Measurements from ENCODE around the gene TRAF7.
A peak's percentile ranks its signal among the peaks of the same experiment; 100 is the strongest.
"Not testable (repeated sequence)": the region's sequence is repeated elsewhere in the genome, so short reads cannot be mapped to it uniquely, and the experiment has no call there.

Gene TRAF7

GRCh38 chr16:2155091-2155950, at the start of gene TRAF7:
TSS of gene TRAF7 (plus strand) at chr16:2155782. CDS start at chr16:2163921, 8,139 bp downstream.
- peak; percentile 100 for DNase-seq (ENCODE audit: low spot score)

- not testable (repeated sequence) for DNase-seq (ENCODE audit: low spot score)
These were observed 49.4 kb upstream of the TRAF7 start for GRCh38 chr16:2106211-2106610.

GRCh38 chr16:2107121-2107790, 48.3 kb upstream of the TRAF7 start:
- peak; percentile 38 for DNase-seq (ENCODE audit: low spot score)

- not testable (repeated sequence) for DNase-seq (ENCODE audit: low spot score)
These were observed 47.8 kb upstream of the TRAF7 start for GRCh38 chr16:2107791-2108125.

- DNase-seq (ENCODE audit: low spot score): not testable (repeated sequence)
These were observed 46.9 kb upstream of the TRAF7 start for GRCh38 chr16:2108446-2109270.

GRCh38 chr16:2109271-2109580, 46.4 kb upstream of the TRAF7 start:
- DNase-seq (ENCODE audit: low spot score): not testable (repeated sequence)

GRCh38 chr16:2109872-2110271, 45.7 kb upstream of the TRAF7 start:
- not testable (repeated sequence) for DNase-seq (ENCODE audit: low spot score)

GRCh38 chr16:2110332-2111008, 45.1 kb upstream of the TRAF7 start:
- DNase-seq (ENCODE audit: low spot score): not testable (repeated sequence)

- DNase-seq (ENCODE audit: low spot score): not testable (repeated sequence)
These were observed 44.6 kb upstream of the TRAF7 start for GRCh38 chr16:2111009-2111353.

- not testable (repeated sequence) for DNase-seq (ENCODE audit: low spot score)
These were observed 43.9 kb upstream of the TRAF7 start for GRCh38 chr16:2111412-2112335.

GRCh38 chr16:2112539-2113106, 43.0 kb upstream of the TRAF7 start:
- DNase-seq (ENCODE audit: low spot score): not testable (repeated sequence)

GRCh38 chr16:2114225-2114624, 41.4 kb upstream of the TRAF7 start:
- DNase-seq (ENCODE audit: low spot score): not testable (repeated sequence)

GRCh38 chr16:2114885-2115590, 40.5 kb upstream of the TRAF7 start:
- not testable (repeated sequence) for DNase-seq (ENCODE audit: low spot score)

- DNase-seq (ENCODE audit: low spot score): no peak
These were observed 40.0 kb upstream of the TRAF7 start for GRCh38 chr16:2115591-2115973.

- DNase-seq (ENCODE audit: low spot score): not testable (repeated sequence)
These were observed 39.2 kb upstream of the TRAF7 start for GRCh38 chr16:2116428-2116827.

GRCh38 chr16:2117341-2117740, 38.2 kb upstream of the TRAF7 start:
- DNase-seq (ENCODE audit: low spot score): not testable (repeated sequence)

GRCh38 chr16:2117960-2118722, 37.4 kb upstream of the TRAF7 start:
- not testable (repeated sequence) for DNase-seq (ENCODE audit: low spot score)

- peak; percentile 24 for DNase-seq (ENCODE audit: low spot score)
These were observed 34.3 kb upstream of the TRAF7 start for GRCh38 chr16:2121325-2121724.

GRCh38 chr16:2121853-2122252, 33.7 kb upstream of the TRAF7 start:
- DNase-seq (ENCODE audit: low spot score): no peak
